ENCODE results near the gene PTPRK.

DNA sequence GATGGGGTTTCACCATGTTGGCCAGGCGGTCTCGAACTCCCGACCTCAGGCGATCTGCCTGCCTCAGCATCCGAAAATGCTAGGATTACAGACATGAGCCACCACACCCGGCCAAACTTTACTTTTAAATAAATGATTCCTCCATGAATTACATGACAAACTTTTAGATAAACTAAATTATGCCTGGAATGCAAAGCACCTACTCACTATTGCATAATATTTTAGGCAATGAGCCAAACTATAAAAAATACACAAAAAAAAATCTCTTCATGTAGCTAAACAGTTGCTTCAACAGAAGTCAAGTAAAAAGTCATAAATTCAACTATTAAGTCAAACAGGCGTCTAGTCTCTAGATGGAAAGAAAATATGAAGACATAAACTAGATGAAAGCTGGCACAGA, 56.5 kb downstream of the PTPRK start:
- TF ChIP-seq POLR2AphosphoS5 (IDR thresholded peaks at IDR 0.05; ENCODE audit: low read depth, low read length) (no peak), POLR2A (IDR thresholded peaks at IDR 0.05; ENCODE audit: low read depth, low read length) (no peak), TAF1 (IDR thresholded peaks at IDR 0.05; ENCODE audit: low read depth, low read length) (no peak), PAX5 (IDR thresholded peaks at IDR 0.05; ENCODE audit: insufficient read depth, low read length, severe bottlenecking) (no peak)

Data from GM12891 (cell line).